Mesenchymal stem cell (in vitro differentiated cells and primary cell): Measurements from ENCODE around the gene TBX21.

Source experiments
- DNase-seq: peaks from one replicate; pipeline ENCODE4 v3.0.0-alpha.2; 2013
- H2AFZ ChIP-seq: one replicate; pipeline ENCODE4 v1.6.1; 2013; ENCODE audit warnings: low read depth, mild to moderate bottlenecking, control low read depth, inconsistent platforms, low read length, moderate library complexity
- H2AK5ac ChIP-seq: 2 replicates; pipeline ENCODE4 v1.6.1; 2013; ENCODE audit warnings: low read length, moderate library complexity, mild to moderate bottlenecking, inconsistent platforms; ENCODE audit not compliant: severe bottlenecking
- H2BK120ac ChIP-seq: one replicate; pipeline ENCODE4 v1.6.1; 2013; ENCODE audit warnings: low read depth, mild to moderate bottlenecking, inconsistent platforms, low read length, moderate library complexity
- H2BK12ac ChIP-seq, 2 experiments: one replicate each; pipeline ENCODE4 v1.6.1; 2013; ENCODE audit warnings: inconsistent platforms in 2 of 2, low read length in 2 of 2, mild to moderate bottlenecking in 2 of 2, moderate library complexity in 2 of 2, control low read depth in 1 of 2
- H2BK15ac ChIP-seq: one replicate; pipeline ENCODE4 v1.6.1; 2013; ENCODE audit warnings: mild to moderate bottlenecking, low read depth, inconsistent platforms; ENCODE audit not compliant: poor library complexity, severe bottlenecking
- H2BK5ac ChIP-seq: 2 replicates; pipeline ENCODE4 v1.6.1; 2013; ENCODE audit warnings: low read depth, mild to moderate bottlenecking, low read length, control low read depth, inconsistent platforms; ENCODE audit not compliant: poor library complexity, severe bottlenecking
- H3K14ac ChIP-seq, 2 experiments: one replicate each; pipeline ENCODE4 v1.6.1; 2013; ENCODE audit warnings: inconsistent platforms in 2 of 2, low read length in 2 of 2, control low read depth in 1 of 2, mild to moderate bottlenecking in 1 of 2, moderate library complexity in 1 of 2
- H3K18ac ChIP-seq, 2 experiments: one replicate each; pipeline ENCODE4 v1.6.1; 2013; ENCODE audit warnings: inconsistent platforms in 2 of 2, low read length in 2 of 2, control low read depth in 1 of 2, low read depth in 1 of 2, mild to moderate bottlenecking in 1 of 2
- H3K23ac ChIP-seq, 2 experiments: one replicate each; pipeline ENCODE4 v1.6.1; 2013; ENCODE audit warnings: inconsistent platforms in 2 of 2, low read length in 2 of 2, mild to moderate bottlenecking in 2 of 2, moderate library complexity in 2 of 2, control low read depth in 1 of 2
- H3K27ac ChIP-seq: 2 replicates; pipeline ENCODE4 v1.5.1; 2013; ENCODE audit warnings: mild to moderate bottlenecking, moderate library complexity, low read length, control low read depth, inconsistent platforms; ENCODE audit not compliant: poor library complexity, severe bottlenecking
- H3K27me3 ChIP-seq, 2 experiments: 2 replicates each; pipeline versions ENCODE4 v1.6.1 to v1.7.0; 2013; ENCODE audit warnings: low read length in 2 of 2, mild to moderate bottlenecking in 2 of 2, moderate library complexity in 2 of 2, control low read depth in 1 of 2, inconsistent platforms in 1 of 2; ENCODE audit not compliant: control insufficient read depth in 1 of 2, insufficient read depth in 1 of 2
- H3K36me3 ChIP-seq, 2 experiments: 2 replicates each; pipeline versions ENCODE4 v1.6.1 to v1.7.0; 2013; ENCODE audit warnings: low read length in 2 of 2, control low read depth in 1 of 2, inconsistent platforms in 1 of 2, low read depth in 1 of 2, mild to moderate bottlenecking in 1 of 2; ENCODE audit not compliant: insufficient read depth in 2 of 2, control insufficient read depth in 1 of 2
- H3K4ac ChIP-seq, 2 experiments: one replicate each; pipeline ENCODE4 v1.6.1; 2013; ENCODE audit warnings: inconsistent platforms in 2 of 2, low read length in 2 of 2, mild to moderate bottlenecking in 2 of 2, moderate library complexity in 2 of 2, control low read depth in 1 of 2, low read depth in 1 of 2
- H3K4me1 ChIP-seq: 2 replicates; pipeline ENCODE4 v1.6.1; 2013; ENCODE audit warnings: low read depth, low read length, control low read depth; ENCODE audit not compliant: control insufficient read depth, insufficient read depth
- H3K4me2 ChIP-seq: 2 replicates; pipeline ENCODE4 v1.6.1; 2013; ENCODE audit warnings: low read length, mild to moderate bottlenecking, inconsistent platforms; ENCODE audit not compliant: poor library complexity, severe bottlenecking
- H3K4me3 ChIP-seq, 2 experiments: 2 replicates each; pipeline versions ENCODE4 v1.5.1 to v1.7.0; 2013; ENCODE audit warnings: low read length in 2 of 2, mild to moderate bottlenecking in 2 of 2, control low read depth in 1 of 2, low read depth in 1 of 2; ENCODE audit not compliant: insufficient read depth in 1 of 2
- H3K79me1 ChIP-seq: replicated peaks from 2 replicates; pipeline ENCODE4 v1.6.1; 2013; ENCODE audit warnings: mild to moderate bottlenecking, control low read depth, low read length, inconsistent platforms; ENCODE audit not compliant: poor library complexity, severe bottlenecking
- H3K9ac ChIP-seq: 2 replicates; pipeline ENCODE4 v1.7.0; 2013; ENCODE audit warnings: mild to moderate bottlenecking, low read length, moderate library complexity
- H3K9me3 ChIP-seq: 2 replicates; pipeline ENCODE4 v1.7.0; 2013; ENCODE audit warnings: mild to moderate bottlenecking, low read length; ENCODE audit not compliant: control insufficient read depth
- H4K8ac ChIP-seq: one replicate; pipeline ENCODE4 v1.6.1; 2013; ENCODE audit warnings: inconsistent platforms, mild to moderate bottlenecking, low read length, moderate library complexity
- H4K91ac ChIP-seq: one replicate; pipeline ENCODE4 v1.6.1; 2013; ENCODE audit warnings: mild to moderate bottlenecking, low read length, inconsistent platforms
- WGBS: methylation state at CpG from one replicate; pipeline ENCODE4 v1.1.7; 2013; ENCODE audit warnings: mixed read lengths; 5-methylcytosine and 5-hydroxymethylcytosine counted together

Gene TBX21

DNA sequence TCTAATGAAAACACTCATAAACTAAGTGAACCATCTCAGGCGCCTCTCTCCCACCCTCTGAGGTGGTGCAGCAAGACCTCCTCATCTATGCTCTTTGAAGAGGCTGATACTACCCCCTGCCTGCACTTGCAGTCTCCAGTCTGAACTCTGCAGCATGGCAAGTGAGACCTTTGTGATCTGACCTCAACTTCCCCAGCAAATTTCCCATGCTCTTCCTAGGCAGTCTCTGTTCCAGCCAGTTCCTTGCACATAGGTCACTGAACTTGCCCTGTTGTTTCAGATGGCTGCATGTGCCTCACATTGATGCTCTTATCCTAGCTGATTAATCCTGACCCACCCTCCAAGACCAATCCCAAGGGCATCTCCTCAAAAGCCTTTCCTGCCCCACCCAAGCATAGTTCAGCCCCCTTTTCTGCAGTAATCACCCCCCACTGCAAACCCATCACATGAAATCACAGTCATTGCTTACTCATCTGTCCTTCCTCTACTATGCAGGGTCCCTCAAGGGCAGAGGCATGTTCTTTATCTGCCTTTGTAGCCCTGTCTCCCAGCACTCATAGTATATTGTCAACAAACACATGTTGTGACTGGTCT is 42.0 kb downstream of the TBX21 start:
- H3K4me3 ChIP-seq = no peak overlapping the region
- H4K91ac ChIP-seq = no peak overlapping the region
- peaks cover 30% of the 10 kb centered on the region in 2 experiments for H3K27me3 ChIP-seq
- H3K36me3 ChIP-seq = no peaks in the 10 kb centered on the region
- no peak overlapping the region for H3K18ac ChIP-seq
- peaks cover 15% of the 10 kb centered on the region for H3K9me3 ChIP-seq
- no peaks in the 10 kb centered on the region for H3K4me1 ChIP-seq
- no peak overlapping the region for H2BK5ac ChIP-seq
- H3K9ac ChIP-seq = no peak overlapping the region
- WGBS = 43% methylated on average over 1 of the region's 1 CpG
- H2BK12ac ChIP-seq = no peak overlapping the region
- no peak overlapping the region for H2BK120ac ChIP-seq
- no peak overlapping the region for H2AK5ac ChIP-seq
- no peak overlapping the region for H3K4me2 ChIP-seq
- no peak overlapping the region for H2BK15ac ChIP-seq
- no peak overlapping the region for H3K23ac ChIP-seq
- DNase-seq = no peak
- H4K8ac ChIP-seq = no peak overlapping the region
- H3K4ac ChIP-seq = no peak overlapping the region
- H3K27ac ChIP-seq = no peak overlapping the region
- H2AFZ ChIP-seq = no peak overlapping the region
- no peak overlapping the region for H3K14ac ChIP-seq
- no peaks in the 10 kb centered on the region for H3K79me1 ChIP-seq

DNA sequence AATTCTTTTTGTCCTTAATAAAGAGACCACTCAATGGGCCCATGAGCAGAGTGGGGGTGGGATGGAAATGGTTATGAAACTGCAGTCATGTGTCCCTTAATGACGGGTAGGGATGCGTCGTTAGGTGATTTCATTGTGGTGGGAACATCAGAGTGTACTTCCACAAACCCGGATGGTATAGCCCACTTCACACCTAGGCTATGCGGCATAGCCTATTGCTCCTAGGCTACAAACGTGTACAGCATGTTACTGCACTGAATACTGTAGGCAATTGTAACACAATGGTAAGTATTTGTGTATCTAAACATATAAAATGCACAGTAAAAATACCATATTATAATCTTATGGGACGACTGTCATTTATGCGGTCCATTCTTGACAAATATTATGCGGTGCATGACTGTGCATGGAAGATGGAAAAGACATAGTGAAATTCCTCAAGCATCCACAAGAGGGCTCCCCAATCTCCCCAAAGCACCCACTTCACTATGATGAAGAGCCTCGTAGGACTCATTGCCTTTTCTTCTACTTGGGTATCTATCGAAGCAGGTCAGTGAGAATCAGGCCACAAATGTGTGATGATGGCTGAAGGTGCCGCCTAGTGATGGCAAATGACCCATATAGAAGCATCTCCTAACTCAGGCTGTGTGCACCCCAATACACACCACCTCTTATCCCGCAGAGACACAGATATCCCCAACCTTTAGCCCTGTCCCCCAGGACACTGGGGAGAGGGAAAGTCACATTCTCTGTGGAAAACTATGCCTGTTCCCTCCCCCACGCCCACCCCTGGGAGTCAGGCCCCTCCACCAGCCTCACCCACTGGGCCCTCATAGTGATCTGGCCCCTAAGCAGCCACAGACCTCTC is 43.5 kb downstream of the TBX21 start:
- Histone ChIP-seq H3K36me3 (no peaks in the 10 kb centered on the region), H2BK15ac (no peak overlapping the region), H4K8ac (no peak overlapping the region), H4K91ac (no peak overlapping the region), H2AFZ (no peak overlapping the region), H3K79me1 (no peaks in the 10 kb centered on the region), H3K4ac (no peak overlapping the region), H3K23ac (no peak overlapping the region), H3K4me1 (no peaks in the 10 kb centered on the region), H2AK5ac (no peak overlapping the region), H3K14ac (no peak overlapping the region), H3K4me2 (no peak overlapping the region), H3K27me3 (peaks cover 41 to 42% of the 10 kb centered on the region in 2 experiments), H3K18ac (no peak overlapping the region), H3K27ac (no peak overlapping the region), H3K9me3 (peaks cover 3% of the 10 kb centered on the region), H3K9ac (no peak overlapping the region), H2BK120ac (no peak overlapping the region), H2BK12ac (no peak overlapping the region), H2BK5ac (no peak overlapping the region), H3K4me3 (no peak overlapping the region)
- 29% methylated on average over 12 of the region's 14 CpGs for WGBS
- DNase-seq = peak; percentile 59

DNA sequence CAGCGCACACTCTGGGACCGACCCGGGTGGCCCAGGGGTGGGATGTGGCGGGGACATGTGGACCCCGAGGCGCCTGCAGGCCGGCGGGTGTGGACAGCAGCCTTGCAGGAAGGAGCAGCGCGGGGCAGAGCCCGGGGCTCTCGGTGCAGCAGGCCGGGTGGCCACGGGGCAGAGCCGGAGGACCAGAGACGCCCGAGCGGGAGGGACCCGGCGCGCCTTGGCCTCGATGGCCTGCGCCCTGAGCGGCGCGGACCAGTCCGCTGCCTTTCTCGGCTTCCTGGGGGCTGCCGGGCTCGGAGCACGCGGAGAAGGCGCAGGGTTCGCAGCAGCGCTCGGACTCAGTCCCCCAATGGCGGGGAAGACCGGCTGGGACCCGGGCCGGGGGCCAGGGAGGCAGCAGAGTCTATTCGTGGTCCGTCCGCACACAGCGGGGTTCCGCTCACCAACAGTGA is 45.2 kb downstream of the TBX21 start:
- Histone ChIP-seq H2BK15ac (no peak overlapping the region), H4K8ac (no peak overlapping the region), H3K4ac (no peak overlapping the region), H3K4me1 (no peaks in the 10 kb centered on the region), H2BK12ac (no peak overlapping the region), H2BK5ac (no peak overlapping the region), H2AFZ (no peak overlapping the region), H3K27me3 (peaks cover 44 to 56% of the 10 kb centered on the region in 2 experiments), H3K36me3 (no peaks in the 10 kb centered on the region), H3K23ac (no peak overlapping the region), H2BK120ac (no peak overlapping the region), H3K9ac (no peak overlapping the region), H3K14ac (no peak overlapping the region), H3K18ac (no peak overlapping the region), H3K27ac (no peak overlapping the region), H4K91ac (no peak overlapping the region), H3K79me1 (no peaks in the 10 kb centered on the region), H3K4me2 (no peak overlapping the region), H3K9me3 (no peaks in the 10 kb centered on the region), H2AK5ac (no peak overlapping the region), H3K4me3 (no peak overlapping the region)
- 62% methylated on average over 36 of the region's 45 CpGs for WGBS
- DNase-seq = no peak

DNA sequence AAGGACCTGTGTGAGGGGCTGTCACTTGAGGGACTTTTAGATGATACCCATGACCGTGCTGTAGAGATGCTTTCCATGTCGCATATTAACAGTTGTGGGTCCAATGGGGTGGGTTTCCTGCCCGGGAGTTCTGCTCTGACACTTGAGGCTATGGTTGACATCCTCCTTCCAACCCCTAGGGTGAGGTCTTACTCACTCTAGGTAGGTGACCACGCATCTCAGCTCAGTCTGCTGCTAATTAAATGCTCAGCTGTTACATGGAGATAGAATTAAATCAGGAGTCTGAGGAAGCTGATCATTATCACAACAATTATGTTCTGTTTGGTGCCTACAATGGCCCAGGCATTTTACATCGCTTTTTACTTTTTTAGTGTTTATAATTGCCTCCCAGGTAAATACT is 48.4 kb downstream of the TBX21 start:
- no peak overlapping the region for H3K4me3 ChIP-seq
- H3K4me2 ChIP-seq = no peak overlapping the region
- H2BK120ac ChIP-seq = no peak overlapping the region
- no peak overlapping the region for H3K18ac ChIP-seq
- no peak overlapping the region for H4K8ac ChIP-seq
- no peak overlapping the region for H2AFZ ChIP-seq
- no peak overlapping the region for H2BK15ac ChIP-seq
- no peaks in the 10 kb centered on the region for H3K9me3 ChIP-seq
- H3K36me3 ChIP-seq = no peaks in the 10 kb centered on the region
- H3K9ac ChIP-seq = no peak overlapping the region
- H3K79me1 ChIP-seq = no peaks in the 10 kb centered on the region
- no peak overlapping the region for H2BK5ac ChIP-seq
- H3K23ac ChIP-seq = no peak overlapping the region
- no peak for DNase-seq
- H3K27me3 ChIP-seq = peaks cover 28 to 79% of the 10 kb centered on the region in 2 experiments
- H4K91ac ChIP-seq = no peak overlapping the region
- no peaks in the 10 kb centered on the region for H3K4me1 ChIP-seq
- no peak overlapping the region for H3K4ac ChIP-seq
- no peak overlapping the region for H2BK12ac ChIP-seq
- 83% methylated on average over 4 of the region's 5 CpGs for WGBS
- no peak overlapping the region for H2AK5ac ChIP-seq
- H3K14ac ChIP-seq = no peak overlapping the region
- no peak overlapping the region for H3K27ac ChIP-seq
